ENCODE results near the gene GSTA5. TPM values are rescaled to one million over a fixed set of nuclear protein-coding genes. Genes with fewer than 3 reads are reported as not detected.
"Not testable (repeated sequence)": the region's sequence is repeated elsewhere in the genome, so short reads cannot be mapped to it uniquely, and the experiment has no call there.

The GSTA5 gene
- total and polyA plus RNA-seq, 7 experiments from 2014 or later = not detected

GRCh38 chr6:52877168-52877567 lies 36.6 kb upstream of the GSTA5 start:
- intact Hi-C loops (cut with micrococcal nuclease) = no loop called here

GRCh38 chr6:52876056-52876787 lies 35.6 kb upstream of the GSTA5 start:
- intact Hi-C loops (cut with micrococcal nuclease) = no loop called here
- no peak for ATAC-seq

More at GRCh38 chr6:52877168-52877567, 36.6 kb upstream of the GSTA5 start:
- no peaks in the 10 kb centered on the region for H3K36me3 Mint-ChIP-seq
- H3K4me3 Mint-ChIP-seq = no peak overlapping the region
- no peaks in the 10 kb centered on the region for H3K9me3 Mint-ChIP-seq
- ChIA-PET POLR2A (no interaction called here), CTCF (interaction anchor here (0.7 kb wide), 1 partner anchor 21 kb away, joined by 3 read pairs; no protein-coding TSS in a partner anchor)
- Histone ChIP-seq H3K27me3 (ENCODE audit: control insufficient read depth in 2 of 2, insufficient read depth in 2 of 2, low read length in 2 of 2) (no peaks in the 10 kb centered on the region), H3K4me3 (ENCODE audit: low read length) (no peak overlapping the region), H3K4me1 (ENCODE audit: control insufficient read depth in 2 of 2, insufficient read depth in 2 of 2, low read length in 2 of 2) (no peaks in the 10 kb centered on the region), H3K9me3 (ENCODE audit: control insufficient read depth in 2 of 3, low read length in 3 of 3) (no peaks in the 10 kb centered on the region), H3K27ac (ENCODE audit: low read depth, low read length) (no peak overlapping the region), H3K36me3 (ENCODE audit: control insufficient read depth in 2 of 3, insufficient read depth in 3 of 3, low read length in 3 of 3) (no peaks in the 10 kb centered on the region)
- H3K4me1 Mint-ChIP-seq = peaks cover 0 to 18% (median 0%) of the 10 kb centered on the region in 7 donors
- H3K27me3 Mint-ChIP-seq = peaks cover 0 to 12% (median 6%) of the 10 kb centered on the region in 5 donors
- no peak for DNase-seq
- no peak overlapping the region for H3K27ac Mint-ChIP-seq
- ATAC-seq = no peak

GRCh38 chr6:52872031-52872430 lies 31.4 kb upstream of the GSTA5 start:
- H3K4me3 ChIP-seq (ENCODE audit: low read length) = no peak overlapping the region
- Mint-ChIP-seq H3K36me3 (no peaks in the 10 kb centered on the region), H3K27me3 (peaks cover 0 to 25% (median 7%) of the 10 kb centered on the region in 5 donors), H3K27ac (no peak overlapping the region), H3K4me3 (no peak overlapping the region), H3K9me3 (no peaks in the 10 kb centered on the region), H3K4me1 (peaks cover 0 to 6% (median 0%) of the 10 kb centered on the region in 7 donors)
- DNase-seq (no peak), ATAC-seq (no peak)
- H3K27me3 ChIP-seq (ENCODE audit: control insufficient read depth in 2 of 2, insufficient read depth in 2 of 2, low read length in 2 of 2) = no peaks in the 10 kb centered on the region
- ChIA-PET POLR2A (no interaction called here), CTCF (no interaction called here)
- H3K9me3 ChIP-seq (ENCODE audit: control insufficient read depth in 2 of 3, low read length in 3 of 3) = no peaks in the 10 kb centered on the region
- H3K36me3 ChIP-seq (ENCODE audit: control insufficient read depth in 2 of 3, insufficient read depth in 3 of 3, low read length in 3 of 3) = no peaks in the 10 kb centered on the region
- H3K27ac ChIP-seq (ENCODE audit: low read depth, low read length) = no peak overlapping the region
- intact Hi-C loops (cut with micrococcal nuclease) = no loop called here
- H3K4me1 ChIP-seq (ENCODE audit: control insufficient read depth in 2 of 2, insufficient read depth in 2 of 2, low read length in 2 of 2) = no peaks in the 10 kb centered on the region

More at GRCh38 chr6:52876056-52876787, 35.6 kb upstream of the GSTA5 start:
- no peak overlapping the region for H3K27ac Mint-ChIP-seq
- no peaks in the 10 kb centered on the region for H3K36me3 ChIP-seq (ENCODE audit: control insufficient read depth in 2 of 3, insufficient read depth in 3 of 3, low read length in 3 of 3)
- POLR2A ChIA-PET = no interaction called here
- H3K4me3 ChIP-seq (ENCODE audit: low read length) = no peak overlapping the region
- no peaks in the 10 kb centered on the region for H3K9me3 Mint-ChIP-seq
- H3K27me3 ChIP-seq (ENCODE audit: control insufficient read depth in 2 of 2, insufficient read depth in 2 of 2, low read length in 2 of 2) = no peaks in the 10 kb centered on the region
- peaks cover 0 to 13% (median 0%) of the 10 kb centered on the region in 7 donors for H3K4me1 Mint-ChIP-seq
- CTCF ChIA-PET = interaction anchor here (0.6 to 0.7 kb wide), 2 partner anchors 20 to 565 kb away, joined by 3 to 4 read pairs; no protein-coding TSS in a partner anchor
- H3K4me1 ChIP-seq (ENCODE audit: control insufficient read depth in 2 of 2, insufficient read depth in 2 of 2, low read length in 2 of 2) = no peaks in the 10 kb centered on the region
- no peak for DNase-seq
- H3K4me3 Mint-ChIP-seq = no peak overlapping the region
- H3K9me3 ChIP-seq (ENCODE audit: control insufficient read depth in 2 of 3, low read length in 3 of 3) = no peaks in the 10 kb centered on the region
- peaks cover 0 to 20% (median 6%) of the 10 kb centered on the region in 5 donors for H3K27me3 Mint-ChIP-seq
- H3K27ac ChIP-seq (ENCODE audit: low read depth, low read length) = no peak overlapping the region
- no peaks in the 10 kb centered on the region for H3K36me3 Mint-ChIP-seq

GRCh38 chr6:52871621-52872020 lies 31.0 kb upstream of the GSTA5 start:
- H3K4me1 Mint-ChIP-seq = peaks cover 0 to 2% (median 0%) of the 10 kb centered on the region in 7 donors
- POLR2A ChIA-PET = no interaction called here
- DNase-seq = no peak
- peaks cover 0 to 25% (median 7%) of the 10 kb centered on the region in 5 donors for H3K27me3 Mint-ChIP-seq
- no peak overlapping the region for H3K27ac Mint-ChIP-seq
- H3K36me3 Mint-ChIP-seq = no peaks in the 10 kb centered on the region
- no peak for ATAC-seq
- no peak overlapping the region for H3K4me3 ChIP-seq (ENCODE audit: low read length)
- H3K36me3 ChIP-seq (ENCODE audit: control insufficient read depth in 2 of 3, insufficient read depth in 3 of 3, low read length in 3 of 3) = no peaks in the 10 kb centered on the region
- intact Hi-C loops (cut with micrococcal nuclease) = no loop called here
- H3K27me3 ChIP-seq (ENCODE audit: control insufficient read depth in 2 of 2, insufficient read depth in 2 of 2, low read length in 2 of 2) = no peaks in the 10 kb centered on the region
- no peaks in the 10 kb centered on the region for H3K9me3 ChIP-seq (ENCODE audit: control insufficient read depth in 2 of 3, low read length in 3 of 3)
- H3K4me3 Mint-ChIP-seq = no peak overlapping the region
- no peak overlapping the region for H3K27ac ChIP-seq (ENCODE audit: low read depth, low read length)
- H3K9me3 Mint-ChIP-seq = no peaks in the 10 kb centered on the region
- CTCF ChIA-PET = no interaction called here
- H3K4me1 ChIP-seq (ENCODE audit: control insufficient read depth in 2 of 2, insufficient read depth in 2 of 2, low read length in 2 of 2) = no peaks in the 10 kb centered on the region

- H3K9me3 ChIP-seq (ENCODE audit: control insufficient read depth in 2 of 3, low read length in 3 of 3); DNase-seq; CTCF ChIA-PET; ATAC-seq; H3K4me1 Mint-ChIP-seq; intact Hi-C loops (cut with micrococcal nuclease); POLR2A ChIA-PET; H3K4me3 Mint-ChIP-seq; H3K36me3 Mint-ChIP-seq; H3K36me3 ChIP-seq (ENCODE audit: control insufficient read depth in 2 of 3, insufficient read depth in 3 of 3, low read length in 3 of 3); H3K27me3 ChIP-seq (ENCODE audit: control insufficient read depth in 2 of 2, insufficient read depth in 2 of 2, low read length in 2 of 2); H3K9me3 Mint-ChIP-seq; H3K27ac ChIP-seq (ENCODE audit: low read depth, low read length); H3K27ac Mint-ChIP-seq; H3K4me1 ChIP-seq (ENCODE audit: control insufficient read depth in 2 of 2, insufficient read depth in 2 of 2, low read length in 2 of 2); H3K4me3 ChIP-seq (ENCODE audit: low read length): not testable (repeated sequence)
- H3K27me3 Mint-ChIP-seq = peaks cover 0 to 21% (median 7%) of the 10 kb centered on the region in 5 donors
Measured at GRCh38 chr6:52870335-52871091, 29.9 kb upstream of the GSTA5 start.

GRCh38 chr6:52868899-52869298 lies 28.3 kb upstream of the GSTA5 start:
- ATAC-seq; H3K27me3 ChIP-seq (ENCODE audit: control insufficient read depth in 2 of 2, insufficient read depth in 2 of 2, low read length in 2 of 2); H3K4me3 ChIP-seq (ENCODE audit: low read length); H3K9me3 ChIP-seq (ENCODE audit: control insufficient read depth in 2 of 3, low read length in 3 of 3); POLR2A ChIA-PET; H3K4me1 Mint-ChIP-seq; DNase-seq; H3K4me3 Mint-ChIP-seq; H3K36me3 Mint-ChIP-seq; H3K9me3 Mint-ChIP-seq; intact Hi-C loops (cut with micrococcal nuclease); CTCF ChIA-PET; H3K27ac ChIP-seq (ENCODE audit: low read depth, low read length); H3K36me3 ChIP-seq (ENCODE audit: control insufficient read depth in 2 of 3, insufficient read depth in 3 of 3, low read length in 3 of 3); H3K4me1 ChIP-seq (ENCODE audit: control insufficient read depth in 2 of 2, insufficient read depth in 2 of 2, low read length in 2 of 2); H3K27ac Mint-ChIP-seq: not testable (repeated sequence)
- H3K27me3 Mint-ChIP-seq = peaks cover 0 to 24% (median 6%) of the 10 kb centered on the region in 5 donors
